K562 (cell line): Measurements from ENCODE around the gene ADSS2. TPM values are rescaled to one million over a fixed set of nuclear protein-coding genes. Genes with fewer than 3 reads are reported as not detected.
A peak's percentile ranks its signal among the peaks of the same experiment; 100 is the strongest.

Source experiments
- ATAC-seq: fragments of 200-7000 bp; cut with Tn5 transposase; 3 replicates; pipeline ENCODE4 v1.9.1; 2020; ENCODE audit warnings: moderate library complexity
- BruUV-seq: library from RNA; stranded (reverse); fragments of 400-500 nt; replicated peaks from 2 replicates; lab custom pipeline; 2021; lab: Mats Ljungman, UMichigan
- CTCF ChIA-PET: fragments of 300-600 bp; formaldehyde crosslinking; extraction: SDS; loops from one replicate; lab custom pipeline; 2021; ENCODE audit warnings: low intra/inter-chr PET ratio; lab: Yijun Ruan, JAX
- POLR2A ChIA-PET: fragments of 300-600, 350-650 bp; sonication (Branson Sonifier 250); formaldehyde crosslinking; extraction: SDS; loops from one replicate; lab custom pipeline; 2021; ENCODE audit warnings: antibody characterized with exemption, inconsistent platforms; lab: Yijun Ruan, JAX
- DNase-seq, 4 experiments: peaks; one replicate each; pipeline versions ENCODE4 v3.0.0 to v3.0.0-alpha.2; 2011 to 2018; ENCODE audit warnings: low spot score in 3 of 4, mixed read lengths in 3 of 4; ENCODE audit errors: extremely low read depth in 1 of 4
- FAIRE-seq: peaks from 2 replicates; lab custom pipeline; 2011; peaks lifted over from hg19 to GRCh38; lab: Jason Lieb, UNC
- H2AFZ ChIP-seq: 2 replicates; pipeline ENCODE4 v1.6.0; 2011; ENCODE audit warnings: low read depth, low read length, control low read depth, inconsistent platforms
- H3K27ac ChIP-seq: fragments of 200-600 bp; 3 replicates; pipeline ENCODE4 v1.8.0; 2011; ENCODE audit warnings: low read depth, mild to moderate bottlenecking, control low read depth, inconsistent platforms, low read length, moderate library complexity, mixed read lengths; ENCODE audit errors: extremely low read depth
- H3K27me3 ChIP-seq, 2 experiments: fragments of 300-600 bp in 1 of 2; 2 replicates in 1 of 2; 3 replicates in 1 of 2; pipeline versions ENCODE4 v1.6.0 to v1.8.0; 2011; ENCODE audit warnings: inconsistent platforms in 2 of 2, low read length in 2 of 2, mild to moderate bottlenecking in 1 of 2, mixed read lengths in 1 of 2, moderate library complexity in 1 of 2; ENCODE audit not compliant: control insufficient read depth in 2 of 2, insufficient read depth in 2 of 2
- H3K36me3 ChIP-seq: fragments of 300-600 bp; 3 replicates; pipeline ENCODE4 v1.8.0; 2011; ENCODE audit warnings: mild to moderate bottlenecking, low read length, inconsistent platforms; ENCODE audit not compliant: control insufficient read depth, insufficient read depth
- H3K4me1 ChIP-seq, 2 experiments: fragments of 200-600 bp in 1 of 2; replicated peaks in 1 of 2; 2 replicates in 1 of 2; 3 replicates in 1 of 2; pipeline versions ENCODE4 v1.5.1 to v1.8.0; 2011; ENCODE audit warnings: inconsistent platforms in 2 of 2, low read length in 2 of 2, mild to moderate bottlenecking in 1 of 2, mixed read lengths in 1 of 2, moderate library complexity in 1 of 2; ENCODE audit not compliant: control insufficient read depth in 2 of 2, insufficient read depth in 2 of 2
- H3K4me2 ChIP-seq: 2 replicates; pipeline ENCODE4 v1.6.1; 2011; ENCODE audit warnings: low read length, control low read depth, inconsistent platforms, mixed read lengths; ENCODE audit not compliant: insufficient read depth
- H3K4me3 ChIP-seq: fragments of 200-600 bp; sonication (generic), shearing (Covaris generic); 2 replicates; pipeline ENCODE4 v1.5.1; 2016; ENCODE audit warnings: control low read depth, inconsistent platforms
- H3K79me2 ChIP-seq: fragments of 200-600 bp; 3 replicates; pipeline ENCODE4 v1.8.0; 2011; ENCODE audit warnings: low read length, inconsistent platforms; ENCODE audit not compliant: control insufficient read depth, insufficient read depth
- H3K9ac ChIP-seq, 2 experiments: 2 replicates each; pipeline versions ENCODE4 v1.6.0 to v1.6.1; 2011; ENCODE audit warnings: low read depth in 2 of 2, low read length in 2 of 2, control low read depth in 1 of 2, inconsistent platforms in 1 of 2, mild to moderate bottlenecking in 1 of 2, mixed read lengths in 1 of 2; ENCODE audit not compliant: insufficient read depth in 1 of 2
- H3K9me1 ChIP-seq: one replicate; pipeline ENCODE4 v1.6.0; 2011; ENCODE audit warnings: inconsistent platforms, mild to moderate bottlenecking, low read length, moderate library complexity; ENCODE audit not compliant: control insufficient read depth, insufficient read depth
- H3K9me3 ChIP-seq: replicated peaks from 2 replicates; pipeline ENCODE4 v1.5.1; 2011; ENCODE audit warnings: low read depth, low read length, inconsistent platforms; ENCODE audit not compliant: control insufficient read depth, insufficient read depth
- H4K20me1 ChIP-seq: replicated peaks from 2 replicates; pipeline ENCODE4 v1.6.1; 2011; ENCODE audit warnings: low read length, inconsistent platforms, mixed read lengths; ENCODE audit not compliant: control insufficient read depth, insufficient read depth
- BRF1 ChIP-seq: IDR thresholded peaks from 3 replicates; pipeline ENCODE4 v1.6.1; 2011; ENCODE audit warnings: borderline replicate concordance, mild to moderate bottlenecking; ENCODE audit not compliant: insufficient read length; ENCODE audit errors: extremely low read depth
- NFIC ChIP-seq: fragments of 450-650 bp; IDR thresholded peaks from 2 replicates; pipeline ENCODE4 v1.6.1; 2017; ENCODE audit warnings: mild to moderate bottlenecking, inconsistent platforms
- PTTG1 ChIP-seq: fragments of 450-650 bp; IDR thresholded peaks from 2 replicates; pipeline ENCODE4 v1.6.1; 2016; ENCODE audit warnings: low read depth, mild to moderate bottlenecking, missing genetic modification characterization, missing compliant biosample characterization
- STAT5A ChIP-seq: IDR thresholded peaks from 2 replicates; pipeline ENCODE4 v1.6.1; 2012; ENCODE audit warnings: low read length, inconsistent platforms, borderline replicate concordance
- TAL1 ChIP-seq: fragments of 450-650 bp; IDR thresholded peaks from 2 replicates; pipeline ENCODE4 v1.6.1; 2016; ENCODE audit warnings: mild to moderate bottlenecking
- TARDBP ChIP-seq: fragments of 450-650 bp; IDR thresholded peaks from 2 replicates; pipeline ENCODE4 v1.6.1; 2016
- TGIF2 ChIP-seq: sonication (generic); formaldehyde crosslinking; IDR thresholded peaks from 2 replicates; pipeline ENCODE4 v1.8.1; 2022; ENCODE audit warnings: mild to moderate bottlenecking, missing genetic modification reagents, moderate library complexity
- ZNF76 ChIP-seq: fragments of 250-450 bp; sonication (Bioruptor Pico); IDR thresholded peaks from 2 replicates; pipeline ENCODE4 v1.4.0; 2020; ENCODE audit warnings: mild to moderate bottlenecking, moderate library complexity, borderline replicate concordance
- WGBS: fragments of 100-300 bp; shearing (Covaris generic); methylation state at CpG from one replicate; pipeline ENCODE4 v1.1.6; 2016; ENCODE audit warnings: low coverage, mixed read lengths; ENCODE audit not compliant: insufficient coverage; ENCODE audit errors: missing lambda C conversion rate; 5-methylcytosine and 5-hydroxymethylcytosine counted together
- in situ Hi-C: fragments of 300-500 bp; cut with MboI; formaldehyde crosslinking; loops from 4 replicates; pipeline ENCODE4 v1.15.0; 2018; ENCODE audit warnings: inconsistent platforms, mixed read lengths
- intact Hi-C: fragments of 100-400 bp; cut with micrococcal nuclease; formaldehyde crosslinking; loops from 2 replicates; pipeline ENCODE4 v1.14.2; 2022
- polyA plus RNA-seq, 8 experiments: library from polyadenylated mRNA; depleted of rRNA in 4 of 8; stranded (reverse) in 5 of 8; unstranded in 3 of 8; fragments of >200 nt; fragmentation: Nextera tagmentation in 2 of 8; fragmentation: Illumina TruSeq in 1 of 8; extraction: Ambion mirVana in 2 of 8; extraction: Trizol in 1 of 8; gene quantifications; 2 replicates each; pipeline versions ENCODE4 v1.2.1 to v1.2.3, GENCODE V29; 2011 to 2014; ENCODE audit warnings: inconsistent platforms in 1 of 8, missing spikeins in 1 of 8
- total RNA-seq, 7 experiments: library from RNA; depleted of rRNA in 6 of 7; stranded (reverse); fragments of >200 nt in 6 of 7; fragmentation: Illumina TruSeq in 2 of 7; extraction: Trizol in 2 of 7; gene quantifications; 2 replicates each; pipeline versions ENCODE4 v1.2.1 to v1.2.3, GENCODE V29; 2011 to 2021; ENCODE audit warnings: low replicate concordance in 1 of 7
- TF ChIP-seq, protein P1 (sequence below): fragments of 250-450 bp; sonication (Bioruptor Pico); IDR thresholded peaks from 2 replicates; pipeline ENCODE4 v1.5.0; 2021
- TF ChIP-seq, protein P2 (sequence below): fragments of 200-800 bp; sonication (Bioruptor generic); IDR thresholded peaks from 2 replicates; pipeline ENCODE4 v1.6.1; 2017; ENCODE audit warnings: missing genetic modification characterization, missing compliant biosample characterization
- TF ChIP-seq, protein P3 (sequence below): IDR thresholded peaks from 3 replicates; pipeline ENCODE4 v1.6.1; 2011; ENCODE audit warnings: borderline replicate concordance, mild to moderate bottlenecking; ENCODE audit not compliant: insufficient read length, insufficient read depth

ADSS2 gene
- total and polyA plus RNA-seq, 9 of the 15 experiments (the other 6 are each of a cell fraction or from before 2014, with no cell fraction given), result 8.8 to 63.8 (median 59.4) TPM

DNA sequence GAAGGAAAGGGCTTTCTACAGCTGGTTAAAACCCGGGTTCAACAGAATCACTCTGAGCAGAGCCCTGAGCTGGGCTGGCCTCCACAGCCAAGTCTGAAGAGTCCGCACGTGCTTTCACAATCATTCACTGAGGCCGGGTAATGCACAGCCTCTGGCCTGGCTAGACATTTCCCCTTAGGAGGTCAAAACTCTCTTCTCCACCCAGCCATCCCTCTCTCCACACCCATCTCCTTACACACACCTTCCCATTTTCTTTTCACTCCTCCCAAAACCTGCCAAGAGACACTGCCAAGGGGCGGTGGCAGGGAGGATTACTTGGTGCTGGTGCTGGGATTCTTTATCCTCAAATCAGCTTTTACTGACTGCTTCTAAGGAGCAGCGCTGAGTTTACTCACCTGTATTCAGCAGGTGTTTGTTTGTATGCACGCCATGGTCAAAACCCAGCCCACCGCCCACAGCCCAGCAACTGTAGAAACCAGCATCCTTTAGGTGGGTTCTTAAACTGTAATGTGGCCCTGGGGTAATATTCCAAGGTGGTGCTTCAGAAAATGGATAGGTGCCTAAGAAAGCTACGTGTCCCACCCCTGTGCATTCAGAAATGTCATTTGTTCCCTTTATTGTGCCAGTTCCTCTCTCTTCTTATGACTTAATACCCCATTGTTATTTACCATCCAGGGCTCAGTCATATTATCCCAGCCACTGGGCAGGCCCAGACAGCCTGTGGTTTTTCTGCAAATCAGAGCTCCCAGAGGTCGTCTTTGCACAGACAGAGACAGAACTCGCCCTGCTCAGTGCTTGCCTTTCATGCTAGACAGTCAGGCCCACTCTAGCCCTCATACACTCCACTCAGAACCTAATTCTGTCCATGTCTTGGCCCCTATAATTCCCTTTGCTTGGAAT, 80.2 kb downstream of the ADSS2 start (continued):
- no peak for TF ChIP-seq TGIF2 (CRISPR knock-in tag)
- TF ChIP-seq, protein P1, sequence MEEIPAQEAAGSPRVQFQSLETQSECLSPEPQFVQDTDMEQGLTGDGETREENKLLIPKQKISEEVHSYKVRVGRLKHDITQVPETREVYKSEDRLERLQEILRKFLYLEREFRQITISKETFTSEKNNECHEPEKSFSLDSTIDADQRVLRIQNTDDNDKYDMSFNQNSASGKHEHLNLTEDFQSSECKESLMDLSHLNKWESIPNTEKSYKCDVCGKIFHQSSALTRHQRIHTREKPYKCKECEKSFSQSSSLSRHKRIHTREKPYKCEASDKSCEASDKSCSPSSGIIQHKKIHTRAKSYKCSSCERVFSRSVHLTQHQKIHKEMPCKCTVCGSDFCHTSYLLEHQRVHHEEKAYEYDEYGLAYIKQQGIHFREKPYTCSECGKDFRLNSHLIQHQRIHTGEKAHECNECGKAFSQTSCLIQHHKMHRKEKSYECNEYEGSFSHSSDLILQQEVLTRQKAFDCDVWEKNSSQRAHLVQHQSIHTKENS (CRISPR knock-in tag), result no peak
- no peak for TF ChIP-seq BRF1
- no peak for TF ChIP-seq ZNF76

DNA sequence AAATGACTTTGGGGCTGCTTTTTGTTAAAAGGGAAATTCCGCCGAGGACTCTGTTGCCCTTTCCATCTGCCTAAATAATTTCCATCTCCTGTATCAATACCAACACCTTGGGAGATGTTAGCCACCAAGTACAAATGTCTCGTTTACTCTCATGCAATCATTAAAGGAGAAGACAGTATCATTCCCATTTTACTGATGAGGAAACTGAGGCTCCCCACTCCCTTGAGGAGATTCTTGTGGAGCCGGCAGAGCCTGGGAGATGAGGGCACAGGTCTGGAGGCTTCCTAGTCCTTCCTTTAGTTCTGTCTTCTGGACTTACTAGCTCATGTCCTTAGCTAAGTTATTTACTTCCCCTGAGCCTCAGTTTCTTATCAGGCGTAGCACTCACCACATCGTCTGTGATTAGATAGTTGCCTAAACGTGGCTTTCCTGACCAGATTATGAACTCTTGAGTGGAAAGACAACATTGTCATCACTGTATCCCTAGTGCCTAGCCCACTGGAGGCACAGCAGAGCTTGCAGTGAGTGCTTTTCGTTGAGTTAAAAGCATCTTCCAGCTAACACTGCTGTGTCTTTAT, 81.6 kb downstream of the ADSS2 start:
- POLR2A ChIA-PET, result interaction anchor here (0.8 to 5.8 kb wide), 7 partner anchors 8 to 24 kb away, joined by 3 to 45 read pairs (median 3); a partner anchor contains a TSS
- in situ Hi-C loops, result no loop called here
- no TSS peak for BruUV-seq
- TF ChIP-seq, protein P2, sequence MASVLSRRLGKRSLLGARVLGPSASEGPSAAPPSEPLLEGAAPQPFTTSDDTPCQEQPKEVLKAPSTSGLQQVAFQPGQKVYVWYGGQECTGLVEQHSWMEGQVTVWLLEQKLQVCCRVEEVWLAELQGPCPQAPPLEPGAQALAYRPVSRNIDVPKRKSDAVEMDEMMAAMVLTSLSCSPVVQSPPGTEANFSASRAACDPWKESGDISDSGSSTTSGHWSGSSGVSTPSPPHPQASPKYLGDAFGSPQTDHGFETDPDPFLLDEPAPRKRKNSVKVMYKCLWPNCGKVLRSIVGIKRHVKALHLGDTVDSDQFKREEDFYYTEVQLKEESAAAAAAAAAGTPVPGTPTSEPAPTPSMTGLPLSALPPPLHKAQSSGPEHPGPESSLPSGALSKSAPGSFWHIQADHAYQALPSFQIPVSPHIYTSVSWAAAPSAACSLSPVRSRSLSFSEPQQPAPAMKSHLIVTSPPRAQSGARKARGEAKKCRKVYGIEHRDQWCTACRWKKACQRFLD, result 0 out of 2 replicates have a peak, but pooled peaks have one; percentile 34
- TF ChIP-seq TAL1 (peak; percentile 85), TARDBP (no peak), STAT5A (peak; percentile 43; the same call in 1 of the 2 replicates), NFIC (peak; percentile 11; the same call in 1 of the 2 replicates), PTTG1 (no peak)
- TF ChIP-seq, protein P3, sequence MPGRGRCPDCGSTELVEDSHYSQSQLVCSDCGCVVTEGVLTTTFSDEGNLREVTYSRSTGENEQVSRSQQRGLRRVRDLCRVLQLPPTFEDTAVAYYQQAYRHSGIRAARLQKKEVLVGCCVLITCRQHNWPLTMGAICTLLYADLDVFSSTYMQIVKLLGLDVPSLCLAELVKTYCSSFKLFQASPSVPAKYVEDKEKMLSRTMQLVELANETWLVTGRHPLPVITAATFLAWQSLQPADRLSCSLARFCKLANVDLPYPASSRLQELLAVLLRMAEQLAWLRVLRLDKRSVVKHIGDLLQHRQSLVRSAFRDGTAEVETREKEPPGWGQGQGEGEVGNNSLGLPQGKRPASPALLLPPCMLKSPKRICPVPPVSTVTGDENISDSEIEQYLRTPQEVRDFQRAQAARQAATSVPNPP, result no peak

More for the DNA sequence above, 81.6 kb downstream of the ADSS2 start:
- FAIRE-seq (peak; percentile 81), DNase-seq (peak; percentile 28 to 78 (median 36)), ATAC-seq (peak; percentile 3; the same call in 2 of the 3 replicates)
- intact Hi-C loops, result no loop called here
- peaks cover 8% of the 10 kb centered on the region; the same call in 1 of the 2 replicates for H3K9me3 ChIP-seq
- no peaks in the 10 kb centered on the region for H4K20me1 ChIP-seq
- H3K27me3 ChIP-seq, result no peaks in the 10 kb centered on the region
- peak overlapping the region; percentile 56 for H3K4me2 ChIP-seq
- H2AFZ ChIP-seq, result peak overlapping the region; percentile 25
- no peaks in the 10 kb centered on the region for H3K36me3 ChIP-seq
- H3K9ac ChIP-seq, result peak overlapping the region in 1 of 2 experiments; percentile 59; a peak in 1 of 4 replicates
- H3K79me2 ChIP-seq, result peaks cover 11% of the 10 kb centered on the region; the same call in 2 of the 3 replicates
- H3K4me3 ChIP-seq, result no peak overlapping the region
- 16% methylated on average over 8 of the region's 8 CpGs for WGBS
- H3K9me1 ChIP-seq, result no peaks in the 10 kb centered on the region
- H3K27ac ChIP-seq, result no peak overlapping the region
- CTCF ChIA-PET, result no interaction called here
- peaks cover 32 to 45% of the 10 kb centered on the region in 2 experiments for H3K4me1 ChIP-seq
